HL-60 (cell line): ENCODE data around the gene KIAA1671.

ENCODE experiments used
- DNase-seq, 2 experiments: peaks; one replicate each; pipeline ENCODE4 v3.0.0-alpha.2; 2010 to 2020; ENCODE audit warnings: low read depth in 1 of 2, low spot score in 1 of 2
- H3K27ac ChIP-seq: fragments of 250-450 bp; sonication (Bioruptor Pico); replicated peaks from 2 replicates; pipeline ENCODE4 v1.5.1; 2020; ENCODE audit warnings: mild to moderate bottlenecking, moderate library complexity
- H3K27me3 ChIP-seq: fragments of 250-450 bp; sonication (Bioruptor Pico); 2 replicates; pipeline ENCODE4 v1.5.1; 2021; ENCODE audit warnings: mild to moderate bottlenecking, moderate library complexity; ENCODE audit not compliant: insufficient read depth, poor library complexity, severe bottlenecking
- H3K4me3 ChIP-seq: replicated peaks from 2 replicates; pipeline ENCODE4 v1.5.1; 2011; ENCODE audit warnings: mild to moderate bottlenecking, control low read depth, low read length; ENCODE audit not compliant: insufficient read depth
- CTCF ChIP-seq: IDR thresholded peaks from one replicate; pipeline ENCODE4 v1.5.1; 2011; ENCODE audit warnings: low read length, control low read depth, inconsistent platforms; ENCODE audit not compliant: insufficient read depth
- GABPA ChIP-seq: IDR thresholded peaks from 2 replicates; pipeline ENCODE4 v1.6.1; 2012; ENCODE audit warnings: low read depth
- POLR2AphosphoS5 ChIP-seq: IDR thresholded peaks from 2 replicates; pipeline ENCODE4 v1.6.1; 2012; ENCODE audit warnings: low read depth
- REST ChIP-seq: IDR thresholded peaks from 2 replicates; pipeline ENCODE4 v1.6.1; 2012; ENCODE audit warnings: low read depth; ENCODE audit not compliant: insufficient replicate concordance
- SPI1 ChIP-seq: IDR thresholded peaks from 2 replicates; pipeline ENCODE4 v1.6.1; 2012; ENCODE audit warnings: low read depth, mild to moderate bottlenecking, borderline replicate concordance

The KIAA1671 gene

DNA sequence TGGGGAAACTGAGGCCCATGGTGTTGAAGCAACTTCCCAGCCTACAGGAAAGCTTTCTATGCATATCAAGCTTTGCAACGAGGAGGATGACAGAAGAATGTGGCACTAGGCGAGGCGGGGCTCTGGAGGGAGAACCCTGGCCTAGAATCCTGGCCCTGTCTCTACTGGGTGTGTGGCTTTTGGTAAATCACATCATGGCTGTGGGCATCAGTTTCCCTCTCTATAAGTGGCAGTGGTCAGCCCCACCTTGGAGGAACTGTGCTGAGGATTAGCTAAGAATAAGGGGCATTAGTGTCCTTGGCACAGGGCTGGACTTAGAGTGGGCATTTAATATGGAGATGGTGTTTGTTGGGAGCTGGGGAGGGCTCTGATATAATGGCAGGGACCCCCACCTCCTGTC is 124.5 kb downstream of the KIAA1671 start:
- Histone ChIP-seq H3K27ac (no peak overlapping the region), H3K27me3 (no peaks in the 10 kb centered on the region), H3K4me3 (no peak overlapping the region)
- DNase-seq: no peak
- TF ChIP-seq GABPA (no peak), POLR2AphosphoS5 (no peak), SPI1 (no peak), REST (no peak), CTCF (no peak)

- H3K27me3 ChIP-seq: no peaks in the 10 kb centered on the region
- TF ChIP-seq CTCF (no peak), SPI1 (no peak), GABPA (no peak), POLR2AphosphoS5 (no peak), REST (no peak)
- no peak for DNase-seq
- no peak overlapping the region for H3K27ac ChIP-seq
- H3K4me3 ChIP-seq: no peak overlapping the region
Measured at GRCh38 chr22:25077964-25078363, 125.4 kb downstream of the KIAA1671 start.

- Histone ChIP-seq H3K27me3 (no peaks in the 10 kb centered on the region), H3K4me3 (no peak overlapping the region), H3K27ac (no peak overlapping the region)
- TF ChIP-seq REST (no peak), GABPA (no peak), SPI1 (no peak)
- DNase-seq: no peak
Measured at GRCh38 chr22:25078591-25078990, 126.1 kb downstream of the KIAA1671 start.

DNA sequence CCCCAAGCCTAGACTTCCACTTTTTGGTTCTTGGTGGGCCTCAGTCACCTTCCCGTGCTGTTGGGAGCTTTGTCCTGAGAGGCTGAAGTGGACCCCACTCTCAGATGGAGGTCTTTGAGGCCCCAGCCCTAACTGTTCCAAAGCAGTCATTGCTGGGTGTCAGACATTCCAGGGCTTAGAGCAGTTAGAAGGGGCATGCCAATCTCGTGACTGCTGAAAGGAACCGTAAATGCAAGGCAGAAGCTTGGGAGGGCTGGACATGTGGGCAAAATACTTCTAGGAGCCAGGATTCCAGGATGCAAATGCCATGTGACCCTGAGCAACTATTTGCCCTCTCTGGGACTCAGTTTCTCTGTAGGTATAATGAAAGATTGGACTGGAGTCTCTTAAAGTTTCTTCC is 128.3 kb downstream of the KIAA1671 start:
- Histone ChIP-seq H3K27me3 (peaks cover under 1% of the 10 kb centered on the region), H3K4me3 (no peak overlapping the region), H3K27ac (no peak overlapping the region)
- no peak for DNase-seq
- TF ChIP-seq GABPA (no peak), SPI1 (no peak), REST (no peak), POLR2AphosphoS5 (no peak), CTCF (no peak)
